ENCODE results near the gene PARD3. TPM values are rescaled to one million over a fixed set of nuclear protein-coding genes. Genes with fewer than 3 reads are reported as not detected.
"Not testable (repeated sequence)": the region's sequence is repeated elsewhere in the genome, so short reads cannot be mapped to it uniquely, and the experiment has no call there.

The PARD3 gene
- total RNA-seq, 4 donors from 2014 or later, result 27.3 to 65.3 (median 55.6) TPM

- H3K36me3 ChIP-seq; in situ Hi-C loops (cut with MboI; ENCODE audit: low pct_ligation_motif_present in 1 of 4, low pct_unique_long_range_greater_than_20kb in 1 of 4, low sequenced_read_pairs in 3 of 4); intact Hi-C loops (cut with DNase I; ENCODE audit: low total_unique reads); H3K27me3 ChIP-seq; H3K4me1 ChIP-seq; H3K9me3 ChIP-seq; H3K4me3 ChIP-seq; H3K27ac ChIP-seq; DNase-seq: not testable (repeated sequence)
- 90 to 95% methylated on average over 7 of the region's 7 CpGs for WGBS, 2 donors (ENCODE audit: low coverage in 1 of 2)
Observed at GRCh38 chr10:34426538-34427157, 388.4 kb downstream of the PARD3 start.

GRCh38 chr10:34426041-34426440 lies 389.1 kb downstream of the PARD3 start:
- no peak for DNase-seq
- 59 to 60% methylated on average over 3 of the region's 3 CpGs for WGBS, 2 donors (ENCODE audit: low coverage in 1 of 2)
- Histone ChIP-seq H3K36me3 (no peaks in the 10 kb centered on the region), H3K4me3 (no peak overlapping the region), H3K27ac (no peak overlapping the region), H3K9me3 (no peaks in the 10 kb centered on the region), H3K27me3 (no peaks in the 10 kb centered on the region), H3K4me1 (peaks cover 0 to 6% (median 0%) of the 10 kb centered on the region in 4 donors)
- no peak for TF ChIP-seq EP300 (IDR thresholded peaks at IDR 0.05; ENCODE audit: low read depth)
- no peak for TF ChIP-seq POLR2AphosphoS5 (IDR thresholded peaks at IDR 0.05)
- no peak for TF ChIP-seq CTCF (IDR thresholded peaks at IDR 0.05)
- TF ChIP-seq POLR2A (IDR thresholded peaks at IDR 0.05), result no peak
- intact Hi-C loops (cut with DNase I; ENCODE audit: low total_unique reads) (no loop called here), in situ Hi-C loops (cut with MboI; ENCODE audit: low pct_ligation_motif_present in 1 of 4, low pct_unique_long_range_greater_than_20kb in 1 of 4, low sequenced_read_pairs in 3 of 4) (no loop called here)

GRCh38 chr10:34423673-34424625 lies 391.1 kb downstream of the PARD3 start:
- no peak for TF ChIP-seq POLR2AphosphoS5 (IDR thresholded peaks at IDR 0.05)
- no peak for TF ChIP-seq POLR2A (IDR thresholded peaks at IDR 0.05)
- no peak for TF ChIP-seq EP300 (IDR thresholded peaks at IDR 0.05; ENCODE audit: low read depth)
- no peak for TF ChIP-seq CTCF (IDR thresholded peaks at IDR 0.05)
- no peaks in the 10 kb centered on the region for H3K27me3 ChIP-seq
- in situ Hi-C loops (cut with MboI; ENCODE audit: low pct_ligation_motif_present in 1 of 4, low pct_unique_long_range_greater_than_20kb in 1 of 4, low sequenced_read_pairs in 3 of 4), result no loop called here
- H3K4me3 ChIP-seq, result no peak overlapping the region
- no peaks in the 10 kb centered on the region for H3K9me3 ChIP-seq
- no peak for DNase-seq
- intact Hi-C loops (cut with DNase I; ENCODE audit: low total_unique reads), result no loop called here
- no peaks in the 10 kb centered on the region for H3K36me3 ChIP-seq
- WGBS, 2 donors (ENCODE audit: low coverage in 1 of 2), result 77 to 80% methylated on average over 4 to 5 of the region's 5 CpGs
- no peaks in the 10 kb centered on the region for H3K4me1 ChIP-seq
- H3K27ac ChIP-seq, result no peak overlapping the region

GRCh38 chr10:34420795-34421194 lies 394.3 kb downstream of the PARD3 start:
- intact Hi-C loops (cut with DNase I; ENCODE audit: low total_unique reads), result no loop called here
- 57% methylated on average over 1 of the region's 1 CpG; no CpG with 5 or more reads in 1 of the 2 donors for WGBS, 2 donors (ENCODE audit: low coverage in 1 of 2)
- Histone ChIP-seq H3K9me3 (no peaks in the 10 kb centered on the region), H3K27ac (no peak overlapping the region), H3K36me3 (no peaks in the 10 kb centered on the region), H3K4me1 (no peaks in the 10 kb centered on the region), H3K27me3 (no peaks in the 10 kb centered on the region), H3K4me3 (no peak overlapping the region)
- TF ChIP-seq POLR2A (IDR thresholded peaks at IDR 0.05), result no peak
- TF ChIP-seq EP300 (IDR thresholded peaks at IDR 0.05; ENCODE audit: low read depth), result no peak
- TF ChIP-seq CTCF (IDR thresholded peaks at IDR 0.05), result no peak
- TF ChIP-seq POLR2AphosphoS5 (IDR thresholded peaks at IDR 0.05), result no peak
- DNase-seq, result no peak
- in situ Hi-C loops (cut with MboI; ENCODE audit: low pct_ligation_motif_present in 1 of 4, low pct_unique_long_range_greater_than_20kb in 1 of 4, low sequenced_read_pairs in 3 of 4), result no loop called here
